Right ventricle myocardium inferior (tissue), 1 donor: ENCODE results near the gene MYCBPAP. TPM values are rescaled to one million over a fixed set of nuclear protein-coding genes. Genes with fewer than 3 reads are reported as not detected.

Source experiments
- ATAC-seq: fragments of 200-7000 bp; cut with Tn5 transposase; one replicate; pipeline ENCODE4 v1.9.1; 2020; ENCODE audit warnings: mild to moderate bottlenecking, moderate library complexity
- DNase-seq: peaks from one replicate; pipeline ENCODE4 v3.0.0; 2021; ENCODE audit errors: missing footprints
- intact Hi-C: fragments of 100-400 bp; cut with DNase I; formaldehyde crosslinking; loops from one replicate; pipeline ENCODE4 v1.11.0; 2022
- total RNA-seq: library from RNA; stranded (reverse); fragmentation: NEBNext Ultra II Directional; extraction: Animal tissue kit (Norgen Biotek cat#: 25700); gene quantifications from one replicate; pipeline ENCODE4 v1.2.1, GENCODE V29; 2021
- donor health status: DM: no; HTN: yes; CAD: no; lungs with severe emphysema.

The MYCBPAP gene
- total RNA-seq, 1 donor from 2014 or later = 0.81 TPM

DNA sequence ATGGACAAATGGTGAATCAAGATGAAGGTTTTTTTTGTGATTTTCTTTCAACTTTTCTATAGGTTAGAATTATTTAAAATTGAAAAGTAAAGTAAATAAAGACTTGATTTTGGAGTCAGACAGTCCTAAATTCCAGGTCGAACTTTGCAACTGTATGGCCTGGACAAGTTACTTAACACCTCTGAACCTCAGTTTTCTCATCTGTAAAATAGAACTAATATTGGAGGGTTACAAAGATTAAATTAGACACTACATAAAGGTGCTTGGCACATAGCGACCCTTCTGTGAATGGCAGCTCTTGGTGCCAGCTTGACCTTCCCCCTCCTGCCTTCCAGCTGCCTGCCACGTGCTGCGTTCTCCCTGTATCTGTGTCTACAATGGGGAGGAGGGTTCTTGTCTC is 26.6 kb upstream of the MYCBPAP start:
- DNase-seq (no peak), ATAC-seq (no peak)
- intact Hi-C loops = loop anchor here (1.0 to 10.0 kb wide), 4 partner anchors 51 to 203 kb away; partner anchors contain the start of gene EPN3

DNA sequence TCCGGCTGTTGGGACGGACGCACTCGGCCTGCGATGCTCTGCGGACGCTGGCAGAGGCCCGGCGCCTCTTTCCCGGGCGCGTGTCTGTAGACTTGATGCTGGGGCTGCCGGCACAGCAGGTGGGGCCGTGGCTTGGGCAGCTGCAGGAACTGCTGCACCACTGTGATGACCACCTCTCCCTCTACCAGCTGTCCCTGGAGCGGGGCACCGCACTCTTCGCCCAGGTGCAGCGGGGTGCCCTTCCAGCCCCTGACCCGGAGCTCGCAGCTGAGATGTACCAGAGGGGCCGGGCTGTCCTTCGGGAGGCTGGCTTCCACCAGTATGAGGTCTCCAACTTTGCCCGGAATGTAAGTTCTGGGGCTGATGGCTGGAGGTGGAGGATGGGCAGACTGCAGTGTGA is 26.1 kb upstream of the MYCBPAP start:
- intact Hi-C loops = loop anchor here (1.0 to 10.0 kb wide), 4 partner anchors 51 to 203 kb away; partner anchors contain the start of gene EPN3
- ATAC-seq (no peak), DNase-seq (no peak)

- DNase-seq (peak; percentile 95), ATAC-seq (peak; percentile 67)
- intact Hi-C loops = loop anchor here (1.0 to 10.0 kb wide), 4 partner anchors 50 to 202 kb away; partner anchors contain the start of gene EPN3
Observed at GRCh38 chr17:50482516-50482915, 25.7 kb upstream of the MYCBPAP start.

GRCh38 chr17:50483266-50483665 is 25.0 kb upstream of the MYCBPAP start:
- ATAC-seq = no peak
- no peak for DNase-seq
- intact Hi-C loops = loop anchor here (2.0 to 10.0 kb wide), 3 partner anchors 50 to 202 kb away; partner anchors contain the start of gene EPN3

DNA sequence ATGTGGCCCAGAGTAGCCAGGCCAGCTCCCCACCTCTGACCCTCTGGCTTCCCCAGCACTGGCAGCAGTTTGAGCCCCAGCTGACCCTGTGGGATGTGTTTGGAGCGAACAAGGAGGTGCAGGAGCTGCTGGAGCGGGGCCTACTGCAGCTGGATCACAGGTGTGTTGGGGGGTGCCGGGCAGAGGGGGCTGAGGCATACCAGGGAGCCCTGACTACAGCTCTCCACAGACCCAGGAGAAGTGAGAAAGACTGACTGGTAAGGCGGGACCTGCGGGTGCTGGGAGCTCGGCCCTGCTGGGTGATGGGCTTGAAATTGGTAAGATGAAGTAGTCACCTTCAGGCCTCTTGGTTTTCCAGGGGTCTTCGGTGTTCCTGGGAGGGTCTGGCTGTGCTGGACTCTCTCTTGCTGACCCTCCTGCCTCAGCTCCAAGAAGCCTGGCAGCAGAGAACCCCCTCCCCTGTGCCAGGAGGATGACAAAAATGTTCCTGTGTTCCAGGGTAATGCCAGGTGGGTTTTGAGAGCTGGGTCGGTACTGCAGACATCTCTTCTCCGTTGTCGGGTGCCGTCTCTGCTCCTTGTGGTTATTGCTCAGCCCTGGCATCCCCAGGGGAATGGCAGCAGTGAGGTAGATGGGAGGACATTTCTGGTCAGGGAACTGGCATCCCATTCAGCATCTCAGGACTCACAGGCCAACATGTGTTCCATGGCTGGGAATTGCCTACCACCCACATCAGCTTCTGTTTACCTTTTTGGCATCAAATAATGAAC is 23.7 kb upstream of the MYCBPAP start:
- ATAC-seq = no peak
- intact Hi-C loops = loop anchor here (10.0 kb wide), 1 partner anchor 200 kb away; no protein-coding TSS in a partner anchor
- DNase-seq = no peak

DNA sequence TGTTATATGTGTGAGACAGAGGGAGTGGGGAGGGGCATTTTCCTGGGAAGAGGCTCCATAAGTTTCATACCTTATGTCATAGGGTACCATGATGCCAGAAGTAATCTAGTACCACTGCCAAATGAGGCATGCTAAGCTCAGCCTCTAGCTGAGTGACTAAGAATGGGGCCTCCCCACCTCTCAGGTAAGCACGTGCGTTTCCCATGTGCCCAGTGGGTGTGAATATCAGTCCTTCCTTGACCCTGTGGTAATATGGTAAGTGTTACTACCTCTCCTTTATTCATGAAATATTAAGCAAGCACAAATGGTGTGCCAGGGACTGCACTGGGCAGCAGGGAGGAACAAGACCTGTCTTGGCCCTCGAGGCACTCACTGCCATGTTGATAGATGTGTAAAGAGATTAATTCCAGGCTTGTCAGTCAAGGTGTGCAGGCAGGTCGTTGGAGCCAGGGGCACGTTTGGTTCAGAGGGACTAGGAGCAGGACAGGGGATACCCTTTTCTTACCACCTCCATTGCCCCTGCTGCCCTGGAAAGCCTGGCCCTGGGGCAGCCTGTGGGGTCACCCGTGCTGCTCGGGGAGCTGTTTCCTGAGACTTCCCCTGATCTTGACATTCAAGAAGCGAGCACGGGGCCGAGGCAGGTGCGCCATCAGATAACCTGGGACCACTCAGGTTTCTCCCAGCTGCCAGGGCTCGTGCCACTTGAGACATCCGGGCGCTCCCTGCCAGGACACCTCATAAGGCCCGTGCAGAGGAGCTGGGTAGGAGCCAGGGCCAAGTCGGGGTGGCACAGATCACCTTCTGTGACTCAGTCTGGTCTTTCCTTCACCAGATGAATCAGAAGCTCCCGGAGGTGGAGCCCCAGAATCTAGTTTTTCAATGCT is 20.8 kb upstream of the MYCBPAP start:
- no peak for DNase-seq
- no peak for ATAC-seq
- intact Hi-C loops = loop anchor here (10.0 kb wide), 1 partner anchor 197 kb away; no protein-coding TSS in a partner anchor

- ATAC-seq (no peak), DNase-seq (no peak)
- intact Hi-C loops = loop anchor here (10.0 kb wide), 1 partner anchor 196 kb away; no protein-coding TSS in a partner anchor
Observed at GRCh38 chr17:50488880-50489279, 19.4 kb upstream of the MYCBPAP start.

DNA sequence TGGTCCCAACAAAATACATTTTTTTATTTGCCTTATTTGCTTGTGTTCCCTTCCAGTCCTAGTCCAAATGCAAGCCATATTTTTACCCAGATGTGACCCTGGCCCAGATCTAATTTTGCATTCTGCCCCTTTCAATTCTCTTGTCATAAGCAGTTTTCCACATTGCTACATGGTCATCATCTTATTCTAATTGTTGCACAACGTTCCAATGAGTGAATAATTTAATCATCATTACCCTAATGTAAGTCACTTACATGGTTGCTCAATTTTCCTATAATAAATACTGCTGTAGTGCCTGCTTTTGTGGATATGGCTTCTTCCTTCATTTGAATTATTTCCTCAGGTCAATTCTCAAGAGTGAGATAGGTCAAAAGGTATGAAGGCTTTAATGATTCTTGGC is 16.7 kb upstream of the MYCBPAP start:
- no peak for ATAC-seq
- DNase-seq = no peak
- intact Hi-C loops = no loop called here

- DNase-seq = no peak
- intact Hi-C loops = no loop called here
- ATAC-seq = no peak
Observed at GRCh38 chr17:50492214-50492613, 16.0 kb upstream of the MYCBPAP start.

- intact Hi-C loops = no loop called here
- no peak for ATAC-seq
- DNase-seq = no peak
Observed at GRCh38 chr17:50493744-50494143, 14.5 kb upstream of the MYCBPAP start.

DNA sequence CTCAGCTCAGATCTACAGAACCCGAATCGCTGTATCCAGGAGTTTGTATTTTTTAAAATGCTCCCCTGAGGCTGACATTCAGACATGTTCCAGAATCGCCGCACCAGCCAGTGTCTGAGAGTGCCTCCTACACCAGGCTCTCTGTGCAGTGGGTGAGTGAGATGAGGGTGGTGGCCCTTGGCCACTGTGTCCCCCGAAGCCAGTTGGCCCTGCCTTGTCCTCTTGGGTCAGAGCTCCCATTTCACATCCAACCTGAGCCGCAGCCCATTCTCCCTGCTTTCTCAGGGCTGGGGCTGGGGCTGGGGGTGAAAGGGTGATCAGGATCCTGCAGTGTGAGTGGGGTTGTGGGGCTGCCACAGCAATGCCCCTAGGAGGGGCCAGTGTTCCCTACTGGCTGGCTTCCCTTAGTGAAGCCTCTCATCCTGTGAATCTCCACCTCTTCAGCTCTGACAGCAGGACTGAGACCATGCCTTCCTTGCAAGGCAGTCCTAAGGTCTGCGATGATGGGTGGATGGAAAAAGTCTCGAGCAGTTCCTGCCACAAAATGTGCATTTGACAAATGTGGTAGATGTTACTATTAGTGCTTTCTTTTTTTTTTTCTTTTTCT is 12.9 kb upstream of the MYCBPAP start:
- ATAC-seq = no peak
- intact Hi-C loops = no loop called here
- no peak for DNase-seq

DNA sequence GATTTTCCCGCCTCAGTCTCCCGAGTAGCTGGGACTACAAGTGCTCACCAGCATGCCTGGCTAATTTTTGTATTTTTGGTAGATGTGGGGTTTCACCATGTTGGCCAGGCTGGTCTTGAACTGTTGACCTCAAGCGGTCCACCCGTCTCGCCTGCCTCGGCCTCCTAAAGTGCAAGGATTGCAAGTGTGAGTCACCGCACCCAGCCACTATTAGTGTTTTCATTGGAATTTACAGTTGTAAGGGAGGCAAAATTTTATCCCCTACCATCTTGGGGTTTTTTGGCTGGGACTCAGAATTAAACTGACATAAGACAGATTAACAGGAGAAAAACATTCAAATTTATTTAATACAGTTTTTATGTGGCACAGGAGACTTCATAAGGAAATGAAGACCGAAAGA is 12.3 kb upstream of the MYCBPAP start:
- no peak for DNase-seq
- ATAC-seq = no peak
- intact Hi-C loops = no loop called here

DNA sequence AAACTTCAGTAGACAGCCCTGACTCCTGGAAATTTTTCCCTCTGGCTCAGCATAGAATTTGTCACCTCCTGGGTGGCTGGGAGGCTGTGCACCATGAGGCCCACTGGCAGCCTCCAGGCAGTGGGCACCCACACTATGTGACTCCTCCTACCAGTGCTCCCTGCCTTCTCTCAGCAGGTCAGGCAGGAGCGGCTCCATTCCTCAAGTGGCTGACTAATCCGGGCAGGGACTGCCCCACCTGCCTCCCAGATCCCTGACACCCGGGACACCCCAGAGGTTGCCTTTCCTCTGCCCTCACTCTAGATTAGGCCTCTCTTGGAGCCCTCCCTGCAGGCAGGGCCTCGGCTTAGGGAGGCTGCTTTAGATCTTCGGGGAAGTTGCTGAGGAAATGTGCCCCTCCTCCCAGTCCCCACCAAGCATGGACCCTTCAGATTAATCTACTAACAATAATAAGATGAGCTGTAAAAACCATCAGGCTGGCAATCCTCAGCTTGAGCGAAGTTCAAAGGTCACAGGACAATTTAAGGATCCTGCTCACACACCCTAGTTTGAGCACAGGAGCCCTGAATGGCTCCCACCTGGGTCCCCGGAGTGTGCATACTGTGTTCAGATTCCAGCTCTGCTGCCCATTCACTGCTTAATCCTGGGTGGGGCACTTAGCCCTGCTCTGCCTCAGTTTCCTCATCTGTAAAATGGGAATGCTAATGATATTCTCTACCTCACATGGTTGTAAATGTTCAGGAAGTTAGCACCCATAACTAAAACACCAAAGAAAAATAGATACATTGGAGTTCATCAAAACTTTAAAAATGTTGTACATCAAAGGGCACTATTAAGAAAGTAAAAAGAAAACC is 10.0 kb upstream of the MYCBPAP start:
- DNase-seq (no peak), ATAC-seq (no peak)
- intact Hi-C loops = no loop called here

GRCh38 chr17:50499270-50499669 is 9.0 kb upstream of the MYCBPAP start:
- intact Hi-C loops = no loop called here
- no peak for ATAC-seq

DNA sequence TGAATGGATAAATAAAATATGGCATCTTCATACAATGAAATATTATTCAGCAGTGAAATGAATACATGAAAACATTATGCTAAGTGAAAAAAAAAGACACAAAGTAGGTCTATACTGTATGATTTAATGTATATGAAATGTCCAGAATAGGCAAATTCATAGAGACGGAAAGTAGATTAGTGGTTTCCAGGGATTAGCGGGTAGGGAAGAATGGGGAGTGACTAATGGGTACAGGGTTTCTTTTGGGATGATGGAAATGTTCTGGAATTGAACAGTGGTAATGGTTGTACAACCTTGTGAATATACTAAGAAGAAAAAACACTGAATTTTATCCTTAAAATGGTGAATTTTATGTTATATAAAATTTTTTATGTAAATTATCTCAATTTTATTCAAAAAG is 8.5 kb upstream of the MYCBPAP start:
- no peak for ATAC-seq
- DNase-seq = no peak

More at GRCh38 chr17:50499270-50499669, 9.0 kb upstream of the MYCBPAP start:
- DNase-seq = no peak

DNA sequence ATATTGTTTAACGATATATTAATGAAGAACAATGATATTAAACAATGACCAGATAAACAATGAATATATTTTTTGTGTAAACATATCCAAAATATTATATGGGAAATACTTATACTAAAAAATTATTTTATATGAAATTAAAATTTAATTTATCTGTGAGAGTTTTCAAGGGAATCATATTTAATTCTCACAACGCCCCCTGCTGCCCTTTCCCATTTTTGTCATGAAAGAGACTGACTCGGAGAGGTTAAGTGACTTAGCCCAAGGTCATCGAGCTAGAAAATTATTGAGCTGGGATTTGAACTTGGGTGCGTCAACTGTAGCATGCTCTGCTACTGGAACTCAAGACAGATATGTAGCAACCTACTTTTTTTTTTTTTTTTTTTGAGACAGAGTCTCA is 7.2 kb upstream of the MYCBPAP start:
- intact Hi-C loops = no loop called here
- ATAC-seq = no peak
- DNase-seq = no peak

More for the DNA sequence above, 8.5 kb upstream of the MYCBPAP start:
- intact Hi-C loops = no loop called here

DNA sequence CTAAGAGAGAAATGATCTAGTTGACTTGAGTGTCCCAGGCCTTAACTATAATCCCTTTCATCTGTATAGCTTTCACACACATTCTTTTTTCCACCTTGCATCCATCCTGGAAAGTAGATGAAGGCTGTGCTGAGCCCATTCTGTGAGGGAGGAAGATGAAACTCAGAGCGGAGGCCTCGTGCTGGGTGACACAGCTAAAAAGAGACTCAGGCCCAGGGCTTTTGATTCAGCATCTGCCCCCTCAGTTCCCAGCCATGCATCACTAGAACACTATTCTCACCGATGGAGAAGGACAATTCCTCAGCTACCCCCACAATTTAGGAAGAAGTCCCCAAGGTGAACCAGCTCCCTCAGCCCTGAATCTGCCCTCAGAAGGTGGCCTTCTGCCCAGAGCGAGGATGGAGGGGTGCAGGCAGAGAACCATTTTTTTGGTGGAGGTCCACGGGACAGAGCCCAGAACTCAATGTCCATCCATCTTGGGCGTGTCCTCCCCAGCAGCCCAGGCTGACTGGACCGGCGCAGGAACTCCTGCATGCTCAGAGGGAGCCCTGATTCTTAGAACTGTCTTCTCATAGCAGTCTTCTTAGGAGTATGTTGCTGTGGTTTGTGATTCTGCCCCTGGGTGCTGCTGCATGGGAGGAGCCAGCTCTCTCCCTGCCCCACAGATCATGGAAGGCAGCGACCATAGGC is 5.8 kb upstream of the MYCBPAP start:
- ATAC-seq (no peak), DNase-seq (no peak)
- intact Hi-C loops = no loop called here
